Kidney (tissue), 14 donors: ENCODE results near the gene NBEA. TPM values are rescaled to one million over a fixed set of nuclear protein-coding genes. Genes with fewer than 3 reads are reported as not detected.

Source experiments
- DNase-seq, 5 donors: peaks; one replicate each; pipeline ENCODE4 v3.0.0-alpha.2; 2013 to 2020
- FAIRE-seq: peaks from 2 replicates; lab custom pipeline; 2012; peaks lifted over from hg19 to GRCh38; lab: Jason Lieb, UNC
- H3K27ac ChIP-seq, 2 donors: one replicate each; pipeline ENCODE4 v1.7.0; 2013; ENCODE audit warnings: low read depth in 2 of 2, low read length in 2 of 2, inconsistent platforms in 1 of 2
- H3K27me3 ChIP-seq: one replicate; pipeline ENCODE4 v1.7.1; 2013; ENCODE audit warnings: low read length, inconsistent platforms; ENCODE audit not compliant: control insufficient read depth, insufficient read depth
- H3K36me3 ChIP-seq, 3 donors: one replicate each; pipeline versions ENCODE4 v1.7.0 to v1.7.1; 2013; ENCODE audit warnings: low read length in 3 of 3, control low read depth in 1 of 3, inconsistent platforms in 1 of 3; ENCODE audit not compliant: insufficient read depth in 3 of 3, control insufficient read depth in 2 of 3
- H3K4me1 ChIP-seq, 3 donors: one replicate each; pipeline versions ENCODE4 v1.7.0 to v1.7.1; 2013; ENCODE audit warnings: low read length in 3 of 3, inconsistent platforms in 1 of 3, low read depth in 1 of 3; ENCODE audit not compliant: control insufficient read depth in 2 of 3, insufficient read depth in 2 of 3
- H3K4me3 ChIP-seq, 3 donors: one replicate each; pipeline versions ENCODE4 v1.7.0 to v1.8.1; 2013; ENCODE audit warnings: low read length in 3 of 3, control low read depth in 1 of 3, inconsistent platforms in 1 of 3
- H3K9ac ChIP-seq, 3 donors: one replicate each; pipeline versions ENCODE4 v1.7.0 to v1.7.1; 2013; ENCODE audit warnings: low read length in 3 of 3, control low read depth in 1 of 3, inconsistent platforms in 1 of 3
- H3K9me3 ChIP-seq, 3 donors: one replicate each; pipeline versions ENCODE4 v1.7.0 to v1.7.1; 2013; ENCODE audit warnings: low read length in 3 of 3, control low read depth in 1 of 3, inconsistent platforms in 1 of 3; ENCODE audit not compliant: control insufficient read depth in 2 of 3, insufficient read depth in 1 of 3
- CTCF ChIP-seq: IDR thresholded peaks from 3 replicates; pipeline ENCODE4 v1.5.1; 2012; ENCODE audit warnings: mild to moderate bottlenecking, moderate library complexity, borderline replicate concordance; ENCODE audit not compliant: insufficient read depth; ENCODE audit errors: extremely low read depth
- intact Hi-C: fragments of 100-400 bp; cut with DNase I; formaldehyde crosslinking; loops from one replicate; pipeline ENCODE4 v1.11.1; 2022
- polyA plus RNA-seq: library from polyadenylated mRNA; stranded (reverse); fragments of 350-450 nt; fragmentation: Illumina TruSeq; extraction: RNeasy Lipid Tissue Mini Kit (QIAGEN cat#74804); gene quantifications from one replicate; pipeline ENCODE4 v1.2.3, GENCODE V29; 2014; ENCODE audit warnings: low read depth, low replicate concordance; ENCODE audit not compliant: insufficient read depth
- total RNA-seq: library from RNA; stranded (reverse); fragmentation: NEBNext Ultra II Directional; extraction: Animal tissue kit (Norgen Biotek cat#: 25700); gene quantifications from one replicate; pipeline ENCODE4 v1.2.1, GENCODE V29; 2021
- donor health status: control.
- donor health status: control.
- donor health status: control.
- donor health status: control.
- donor health status: control.
- donor health status: DM: yes; HTN: yes; CAD: no.
- donor health status: Normal renal cell carcinoma (clear cell type).

The NBEA gene
- total and polyA plus RNA-seq, 2 donors from 2014 or later, result 4.7 to 14.6 TPM

- H3K27me3 ChIP-seq, result no peaks in the 10 kb centered on the region
Measured at GRCh38 chr13:35349673-35350278, 407.7 kb downstream of the NBEA start.

GRCh38 chr13:35354285-35354684, 412.2 kb downstream of the NBEA start:
- H3K27me3 ChIP-seq, result no peaks in the 10 kb centered on the region
- H3K4me3 ChIP-seq, result no peak overlapping the region
- FAIRE-seq, result no peak
- intact Hi-C loops, result no loop called here
- no peak overlapping the region for H3K27ac ChIP-seq
- no peak overlapping the region for H3K9ac ChIP-seq
- H3K4me1 ChIP-seq, result no peaks in the 10 kb centered on the region
- no peak for DNase-seq
- H3K9me3 ChIP-seq, result no peaks in the 10 kb centered on the region
- TF ChIP-seq CTCF, result no peak
- no peaks in the 10 kb centered on the region for H3K36me3 ChIP-seq

More at GRCh38 chr13:35349673-35350278, 407.7 kb downstream of the NBEA start:
- no peak overlapping the region for H3K9ac ChIP-seq
- FAIRE-seq, result peak; percentile 29
- H3K36me3 ChIP-seq, result no peaks in the 10 kb centered on the region
- H3K4me1 ChIP-seq, result no peaks in the 10 kb centered on the region
- no peak for TF ChIP-seq CTCF
- H3K27ac ChIP-seq, result no peak overlapping the region
- intact Hi-C loops, result no loop called here
- no peaks in the 10 kb centered on the region for H3K9me3 ChIP-seq
- H3K4me3 ChIP-seq, result no peak overlapping the region
- DNase-seq, result peak in 1 of 5 donors; percentile 8

- Histone ChIP-seq H3K9me3 (no peaks in the 10 kb centered on the region), H3K36me3 (no peaks in the 10 kb centered on the region), H3K9ac (no peak overlapping the region), H3K4me1 (no peaks in the 10 kb centered on the region), H3K4me3 (no peak overlapping the region), H3K27ac (no peak overlapping the region), H3K27me3 (no peaks in the 10 kb centered on the region)
- no peak for FAIRE-seq
- no peak for TF ChIP-seq CTCF
- DNase-seq, result no peak
- intact Hi-C loops, result no loop called here
Measured at GRCh38 chr13:35354882-35355281, 412.8 kb downstream of the NBEA start.

- Histone ChIP-seq H3K4me3 (no peak overlapping the region), H3K9ac (no peak overlapping the region), H3K27ac (no peak overlapping the region), H3K27me3 (no peaks in the 10 kb centered on the region), H3K4me1 (no peaks in the 10 kb centered on the region), H3K36me3 (no peaks in the 10 kb centered on the region), H3K9me3 (no peaks in the 10 kb centered on the region)
- TF ChIP-seq CTCF, result no peak
- FAIRE-seq (no peak), DNase-seq (no peak)
- intact Hi-C loops, result no loop called here
Measured at GRCh38 chr13:35356572-35356971, 414.5 kb downstream of the NBEA start.
